ENCODE results near the gene DAZL.

Gene DAZL

DNA sequence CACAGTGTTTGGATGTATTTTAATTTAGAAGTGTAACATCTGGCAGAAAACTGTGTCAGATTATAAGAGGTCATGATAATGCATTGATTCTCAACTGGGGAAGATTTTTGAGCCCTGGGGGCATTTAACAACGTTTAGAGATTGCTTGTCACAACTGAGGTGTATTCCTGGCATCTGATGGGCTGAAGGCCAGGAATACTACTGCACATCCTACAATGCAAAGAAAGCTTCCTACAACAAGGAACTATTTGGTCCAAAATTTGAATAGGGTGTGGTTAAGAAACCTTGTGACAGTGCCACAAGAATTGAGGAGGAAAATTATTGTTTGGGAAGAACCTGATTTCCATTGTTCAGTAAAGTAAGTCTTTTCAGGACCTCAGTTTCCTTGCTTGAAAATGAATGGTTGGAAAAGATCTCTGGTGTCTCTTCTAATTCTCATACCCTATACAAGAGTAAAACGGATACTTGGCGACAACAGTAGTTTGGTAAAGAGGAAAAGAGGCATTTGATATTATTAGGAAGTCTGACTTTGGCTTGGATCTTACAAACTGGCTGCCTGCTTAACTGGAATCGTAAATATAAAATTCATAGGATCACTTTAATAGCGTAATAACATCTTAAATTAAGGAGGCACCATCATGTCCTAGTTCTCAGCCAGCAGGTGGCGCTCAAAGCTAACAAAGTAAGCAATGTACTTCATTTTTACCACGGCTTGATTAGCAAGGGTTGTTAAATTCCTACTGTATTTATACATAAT is 4.3 kb downstream of the DAZL start:
- DNase-seq (ENCODE audit: low read depth, low spot score) = peak; percentile 53
- ChIA-PET POLR2A (no interaction called here), CTCF (interaction anchor here (0.5 to 7.2 kb wide), 50 partner anchors 9 to 829 kb away, joined by 3 to 120 read pairs (median 4); partner anchors contain the start of genes DPH3, OXNAD1 and PLCL2)
- TF ChIP-seq, protein P1, sequence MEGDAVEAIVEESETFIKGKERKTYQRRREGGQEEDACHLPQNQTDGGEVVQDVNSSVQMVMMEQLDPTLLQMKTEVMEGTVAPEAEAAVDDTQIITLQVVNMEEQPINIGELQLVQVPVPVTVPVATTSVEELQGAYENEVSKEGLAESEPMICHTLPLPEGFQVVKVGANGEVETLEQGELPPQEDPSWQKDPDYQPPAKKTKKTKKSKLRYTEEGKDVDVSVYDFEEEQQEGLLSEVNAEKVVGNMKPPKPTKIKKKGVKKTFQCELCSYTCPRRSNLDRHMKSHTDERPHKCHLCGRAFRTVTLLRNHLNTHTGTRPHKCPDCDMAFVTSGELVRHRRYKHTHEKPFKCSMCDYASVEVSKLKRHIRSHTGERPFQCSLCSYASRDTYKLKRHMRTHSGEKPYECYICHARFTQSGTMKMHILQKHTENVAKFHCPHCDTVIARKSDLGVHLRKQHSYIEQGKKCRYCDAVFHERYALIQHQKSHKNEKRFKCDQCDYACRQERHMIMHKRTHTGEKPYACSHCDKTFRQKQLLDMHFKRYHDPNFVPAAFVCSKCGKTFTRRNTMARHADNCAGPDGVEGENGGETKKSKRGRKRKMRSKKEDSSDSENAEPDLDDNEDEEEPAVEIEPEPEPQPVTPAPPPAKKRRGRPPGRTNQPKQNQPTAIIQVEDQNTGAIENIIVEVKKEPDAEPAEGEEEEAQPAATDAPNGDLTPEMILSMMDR (IDR thresholded peaks at IDR 0.05; ENCODE audit: insufficient read depth, low read length, missing control alignments) = peak; percentile 63
- no peak overlapping the region for H3K4me3 ChIP-seq (ENCODE audit: low read depth, low read length)

- ChIA-PET CTCF (interaction anchor here (0.7 to 7.2 kb wide), 17 partner anchors 13 to 816 kb away, joined by 3 to 120 read pairs (median 3); no protein-coding TSS in a partner anchor), POLR2A (no interaction called here)
- TF ChIP-seq, protein P1 (IDR thresholded peaks at IDR 0.05; ENCODE audit: insufficient read depth, low read length, missing control alignments) = no peak
- H3K4me3 ChIP-seq (ENCODE audit: low read depth, low read length) = no peak overlapping the region
- DNase-seq (ENCODE audit: low read depth, low spot score) = no peak
Observed at GRCh38 chr3:16599694-16600093, 5.5 kb downstream of the DAZL start.

- DNase-seq (ENCODE audit: low read depth, low spot score) = no peak
- ChIA-PET POLR2A (no interaction called here), CTCF (interaction anchor here (0.7 to 7.2 kb wide), 10 partner anchors 9 to 642 kb away, joined by 3 to 120 read pairs (median 3); no protein-coding TSS in a partner anchor)
- TF ChIP-seq, protein P1 (IDR thresholded peaks at IDR 0.05; ENCODE audit: insufficient read depth, low read length, missing control alignments) = no peak
- H3K4me3 ChIP-seq (ENCODE audit: low read depth, low read length) = no peak overlapping the region
Observed at GRCh38 chr3:16596352-16597032, 8.7 kb downstream of the DAZL start.

DNA sequence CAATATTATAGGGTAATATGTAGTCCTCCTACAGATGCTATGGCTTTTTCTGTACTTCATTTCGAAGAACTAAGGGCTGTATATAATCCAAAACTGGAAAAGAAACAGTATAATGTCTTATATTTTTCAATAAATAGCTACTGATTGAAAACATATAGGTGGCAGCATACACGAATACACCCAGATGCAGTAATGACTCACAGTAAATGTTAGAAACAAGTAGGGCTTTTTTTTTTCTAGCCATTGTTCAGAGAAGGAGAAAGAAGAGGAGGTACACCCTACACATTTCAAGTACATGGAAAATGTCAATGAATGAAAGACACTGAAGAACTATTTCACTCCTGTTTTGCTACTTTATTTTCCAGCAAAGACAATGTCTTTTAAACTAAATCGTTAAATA is 9.4 kb downstream of the DAZL start:
- ChIA-PET CTCF (interaction anchor here (1.0 to 1.5 kb wide), 6 partner anchors 9 to 643 kb away, joined by 3 to 5 read pairs (median 3); no protein-coding TSS in a partner anchor), POLR2A (no interaction called here)
- TF ChIP-seq, protein P1 (IDR thresholded peaks at IDR 0.05; ENCODE audit: insufficient read depth, low read length, missing control alignments) = no peak
- DNase-seq (ENCODE audit: low read depth, low spot score) = no peak
- no peak overlapping the region for H3K4me3 ChIP-seq (ENCODE audit: low read depth, low read length)

GRCh38 chr3:16589867-16590624 is 15.2 kb downstream of the DAZL start:
- POLR2A ChIA-PET = no interaction called here

More at GRCh38 chr3:16589867-16590624, 15.2 kb downstream of the DAZL start:
- CTCF ChIA-PET = interaction anchor here (0.8 to 2.6 kb wide), 3 partner anchors 11 to 322 kb away, joined by 3 to 9 read pairs (median 4); no protein-coding TSS in a partner anchor
- TF ChIP-seq, protein P1 (IDR thresholded peaks at IDR 0.05; ENCODE audit: insufficient read depth, low read length, missing control alignments) = no peak
- no peak for DNase-seq (ENCODE audit: low read depth, low spot score)
- no peak overlapping the region for H3K4me3 ChIP-seq (ENCODE audit: low read depth, low read length)
